HEK293T (cell line): ENCODE results near the gene NADSYN1.

Source experiments
- ARNT ChIP-seq: fragments of 450-650 bp; IDR thresholded peaks from 2 replicates; pipeline ENCODE4 v1.6.1; 2017; ENCODE audit warnings: mild to moderate bottlenecking
- BHLHE40 ChIP-seq: fragments of 450-650 bp; IDR thresholded peaks from 2 replicates; pipeline ENCODE4 v1.6.1; 2016; ENCODE audit warnings: mild to moderate bottlenecking, moderate library complexity, borderline replicate concordance
- ELF4 ChIP-seq: fragments of 450-650 bp; IDR thresholded peaks from 2 replicates; pipeline ENCODE4 v1.6.1; 2017; ENCODE audit warnings: antibody characterized with exemption
- FOXA1 ChIP-seq: fragments of 450-650 bp; IDR thresholded peaks from 2 replicates; pipeline ENCODE4 v1.6.1; 2016; ENCODE audit warnings: mild to moderate bottlenecking
- FOXM1 ChIP-seq: fragments of 450-650 bp; IDR thresholded peaks from 2 replicates; pipeline ENCODE4 v1.6.1; 2017; ENCODE audit warnings: mild to moderate bottlenecking, borderline replicate concordance
- L3MBTL2 ChIP-seq: fragments of 450-650 bp; conservative IDR thresholded peaks from 2 replicates; pipeline ENCODE4 v1.6.1; 2016; ENCODE audit warnings: mild to moderate bottlenecking
- LEF1 ChIP-seq: fragments of 450-650 bp; IDR thresholded peaks from 2 replicates; pipeline ENCODE4 v1.6.1; 2017; ENCODE audit warnings: mild to moderate bottlenecking, borderline replicate concordance
- SP1 ChIP-seq: fragments of 450-650 bp; IDR thresholded peaks from 2 replicates; pipeline ENCODE4 v1.6.1; 2017
- SUZ12 ChIP-seq: fragments of 450-650 bp; IDR thresholded peaks from 2 replicates; pipeline ENCODE4 v1.6.1; 2016; ENCODE audit warnings: mild to moderate bottlenecking
- TARDBP ChIP-seq: fragments of 450-650 bp; IDR thresholded peaks from 2 replicates; pipeline ENCODE4 v1.6.1; 2016

GRCh38 chr11:71438650-71439049, 14.4 kb upstream of the NADSYN1 start:
- TF ChIP-seq ARNT (no peak), BHLHE40 (no peak), ELF4 (no peak), FOXA1 (no peak), FOXM1 (no peak), SP1 (no peak), LEF1 (no peak), TARDBP (no peak), L3MBTL2 (no peak), SUZ12 (no peak)
